Endothelial cell (in vitro differentiated cells): Measurements from ENCODE around the gene PANK1. TPM values are rescaled to one million over a fixed set of nuclear protein-coding genes. Genes with fewer than 3 reads are reported as not detected.

Experiments
- DNase-seq: peaks from one replicate; pipeline ENCODE4 v3.0.0; 2021; ENCODE audit warnings: low spot score
- H3K27ac Mint-ChIP-seq: one replicate; pipeline ENCODE4 v1.8.0; 2021; ENCODE audit warnings: mixed read lengths, inconsistent platforms; ENCODE audit not compliant: unreplicated experiment
- H3K27me3 Mint-ChIP-seq: one replicate; pipeline ENCODE4 v1.8.0; 2021; ENCODE audit warnings: mild to moderate bottlenecking, moderate library complexity, mixed read lengths, inconsistent platforms; ENCODE audit not compliant: unreplicated experiment
- H3K36me3 Mint-ChIP-seq: one replicate; pipeline ENCODE4 v1.8.0; 2021; ENCODE audit warnings: mild to moderate bottlenecking, low read depth, mixed read lengths, inconsistent platforms; ENCODE audit not compliant: unreplicated experiment
- H3K4me1 Mint-ChIP-seq: one replicate; pipeline ENCODE4 v1.8.0; 2021; ENCODE audit warnings: mild to moderate bottlenecking, mixed read lengths, inconsistent platforms; ENCODE audit not compliant: unreplicated experiment
- H3K4me3 Mint-ChIP-seq: one replicate; pipeline ENCODE4 v1.8.0; 2021; ENCODE audit warnings: mild to moderate bottlenecking, mixed read lengths, inconsistent platforms; ENCODE audit not compliant: unreplicated experiment
- H3K9me3 Mint-ChIP-seq: one replicate; pipeline ENCODE4 v1.8.0; 2021; ENCODE audit warnings: mixed read lengths, inconsistent platforms; ENCODE audit not compliant: unreplicated experiment
- total RNA-seq: library from RNA; stranded (reverse); fragmentation: NEBNext Ultra II Directional; extraction: Animal tissue kit (Norgen Biotek cat#: 25700); gene quantifications from one replicate; pipeline ENCODE4 v1.2.1, GENCODE V29; 2021; ENCODE audit not compliant: unreplicated experiment
- TF ChIP-seq, protein P1 (sequence below): fragments of 200-600 bp; sonication (generic); IDR thresholded peaks from one replicate; pipeline ENCODE4 v1.5.0; 2021; ENCODE audit warnings: antibody characterized with exemption; ENCODE audit not compliant: unreplicated experiment

The PANK1 gene
- total RNA-seq, 1 donor from 2014 or later, result 16.2 TPM

DNA sequence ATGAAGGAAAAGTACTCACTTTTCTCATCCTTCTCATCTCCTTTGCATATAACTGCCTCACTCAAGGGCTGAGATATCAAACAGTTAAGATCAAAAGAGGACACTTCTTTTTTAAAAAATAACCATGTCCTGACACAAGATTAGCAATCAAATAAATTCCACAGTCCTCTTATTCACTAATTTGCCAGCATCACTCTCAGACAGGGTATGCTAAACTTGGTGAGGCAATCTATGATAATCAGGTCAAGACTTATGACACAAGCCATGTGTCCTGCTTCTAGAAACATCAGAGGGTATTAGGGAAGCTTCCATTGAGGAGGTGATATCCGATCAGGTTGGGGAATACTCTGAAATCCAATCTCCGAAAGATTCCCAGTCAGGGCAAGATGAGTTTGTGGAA lies 10.4 kb downstream of the PANK1 start:
- no peaks in the 10 kb centered on the region for H3K27me3 Mint-ChIP-seq

DNA sequence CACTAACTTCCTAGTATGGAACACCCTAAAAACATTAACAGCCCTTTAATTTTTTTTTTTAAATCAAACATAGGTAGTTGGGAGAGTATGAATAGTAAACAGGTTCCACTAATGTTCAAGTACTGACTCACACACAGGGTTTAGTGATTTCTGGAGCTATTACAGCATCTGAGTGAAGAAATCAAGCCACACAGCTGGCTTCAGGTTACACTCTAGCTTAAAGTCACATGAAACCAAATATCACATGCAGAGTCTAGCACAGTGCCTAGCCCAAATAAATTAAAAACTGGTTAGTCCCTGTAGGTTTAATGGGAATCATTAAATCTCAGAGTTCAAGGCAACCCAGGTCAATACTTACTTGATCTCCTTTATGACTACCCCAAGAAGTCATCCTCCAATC lies 11.6 kb downstream of the PANK1 start:
- Mint-ChIP-seq H3K36me3 (peaks cover 4% of the 10 kb centered on the region), H3K4me3 (no peak overlapping the region), H3K27ac (no peak overlapping the region), H3K4me1 (no peaks in the 10 kb centered on the region), H3K27me3 (no peaks in the 10 kb centered on the region), H3K9me3 (no peaks in the 10 kb centered on the region)
- TF ChIP-seq, protein P1, sequence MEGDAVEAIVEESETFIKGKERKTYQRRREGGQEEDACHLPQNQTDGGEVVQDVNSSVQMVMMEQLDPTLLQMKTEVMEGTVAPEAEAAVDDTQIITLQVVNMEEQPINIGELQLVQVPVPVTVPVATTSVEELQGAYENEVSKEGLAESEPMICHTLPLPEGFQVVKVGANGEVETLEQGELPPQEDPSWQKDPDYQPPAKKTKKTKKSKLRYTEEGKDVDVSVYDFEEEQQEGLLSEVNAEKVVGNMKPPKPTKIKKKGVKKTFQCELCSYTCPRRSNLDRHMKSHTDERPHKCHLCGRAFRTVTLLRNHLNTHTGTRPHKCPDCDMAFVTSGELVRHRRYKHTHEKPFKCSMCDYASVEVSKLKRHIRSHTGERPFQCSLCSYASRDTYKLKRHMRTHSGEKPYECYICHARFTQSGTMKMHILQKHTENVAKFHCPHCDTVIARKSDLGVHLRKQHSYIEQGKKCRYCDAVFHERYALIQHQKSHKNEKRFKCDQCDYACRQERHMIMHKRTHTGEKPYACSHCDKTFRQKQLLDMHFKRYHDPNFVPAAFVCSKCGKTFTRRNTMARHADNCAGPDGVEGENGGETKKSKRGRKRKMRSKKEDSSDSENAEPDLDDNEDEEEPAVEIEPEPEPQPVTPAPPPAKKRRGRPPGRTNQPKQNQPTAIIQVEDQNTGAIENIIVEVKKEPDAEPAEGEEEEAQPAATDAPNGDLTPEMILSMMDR, result no peak
- no peak for DNase-seq

More for the DNA sequence above, 10.4 kb downstream of the PANK1 start:
- DNase-seq, result no peak
- TF ChIP-seq, protein P1, result no peak
- Mint-ChIP-seq H3K9me3 (no peaks in the 10 kb centered on the region), H3K4me3 (no peak overlapping the region), H3K27ac (no peak overlapping the region), H3K4me1 (no peaks in the 10 kb centered on the region), H3K36me3 (peaks cover 4% of the 10 kb centered on the region)

DNA sequence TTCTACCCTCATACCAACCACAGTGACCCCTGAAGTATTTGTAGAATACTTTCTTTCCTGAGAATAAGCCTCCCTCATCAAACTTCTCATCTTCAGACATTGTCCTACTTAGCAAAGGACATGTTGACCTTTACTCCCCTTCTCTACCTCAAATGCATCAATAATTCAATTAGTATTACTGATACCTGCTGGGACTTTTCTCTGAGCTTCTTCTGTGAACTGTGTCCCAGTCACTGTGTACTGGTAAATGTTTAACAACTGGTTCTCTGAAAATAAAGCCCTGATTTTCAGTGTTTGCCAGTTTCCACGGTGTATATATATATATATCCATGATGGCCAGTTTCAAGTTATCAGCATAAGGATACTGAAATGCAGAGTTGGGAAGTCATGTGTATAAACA lies 12.2 kb downstream of the PANK1 start:
- no peak overlapping the region for H3K4me3 Mint-ChIP-seq
- DNase-seq, result no peak
- H3K27ac Mint-ChIP-seq, result no peak overlapping the region
- TF ChIP-seq, protein P1, result no peak
- peaks cover 4% of the 10 kb centered on the region for H3K36me3 Mint-ChIP-seq
- H3K27me3 Mint-ChIP-seq, result no peaks in the 10 kb centered on the region
- no peaks in the 10 kb centered on the region for H3K4me1 Mint-ChIP-seq
- no peaks in the 10 kb centered on the region for H3K9me3 Mint-ChIP-seq

DNA sequence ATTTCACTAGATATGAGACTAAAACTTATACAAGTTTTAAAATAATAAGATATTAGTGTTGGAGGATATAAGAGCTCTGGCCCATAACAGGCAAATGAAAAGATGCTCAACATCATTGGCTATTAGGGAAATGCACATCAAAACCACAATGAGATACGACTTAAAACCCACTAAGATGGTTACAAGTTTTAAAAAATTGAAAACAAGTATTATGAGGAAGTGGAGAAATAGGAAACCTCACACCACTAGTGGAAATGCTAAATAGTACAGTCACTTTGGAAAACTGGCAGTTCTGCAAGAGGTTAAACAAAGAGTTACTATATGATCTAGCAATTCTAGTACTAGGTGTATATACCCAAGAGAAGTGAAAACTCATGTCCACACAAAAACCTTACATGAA lies 17.2 kb downstream of the PANK1 start:
- no peaks in the 10 kb centered on the region for H3K27me3 Mint-ChIP-seq
- no peak overlapping the region for H3K27ac Mint-ChIP-seq
- TF ChIP-seq, protein P1, result no peak
- H3K4me3 Mint-ChIP-seq, result no peak overlapping the region
- H3K36me3 Mint-ChIP-seq, result no peaks in the 10 kb centered on the region
- H3K4me1 Mint-ChIP-seq, result no peaks in the 10 kb centered on the region
- DNase-seq, result no peak
- no peaks in the 10 kb centered on the region for H3K9me3 Mint-ChIP-seq

DNA sequence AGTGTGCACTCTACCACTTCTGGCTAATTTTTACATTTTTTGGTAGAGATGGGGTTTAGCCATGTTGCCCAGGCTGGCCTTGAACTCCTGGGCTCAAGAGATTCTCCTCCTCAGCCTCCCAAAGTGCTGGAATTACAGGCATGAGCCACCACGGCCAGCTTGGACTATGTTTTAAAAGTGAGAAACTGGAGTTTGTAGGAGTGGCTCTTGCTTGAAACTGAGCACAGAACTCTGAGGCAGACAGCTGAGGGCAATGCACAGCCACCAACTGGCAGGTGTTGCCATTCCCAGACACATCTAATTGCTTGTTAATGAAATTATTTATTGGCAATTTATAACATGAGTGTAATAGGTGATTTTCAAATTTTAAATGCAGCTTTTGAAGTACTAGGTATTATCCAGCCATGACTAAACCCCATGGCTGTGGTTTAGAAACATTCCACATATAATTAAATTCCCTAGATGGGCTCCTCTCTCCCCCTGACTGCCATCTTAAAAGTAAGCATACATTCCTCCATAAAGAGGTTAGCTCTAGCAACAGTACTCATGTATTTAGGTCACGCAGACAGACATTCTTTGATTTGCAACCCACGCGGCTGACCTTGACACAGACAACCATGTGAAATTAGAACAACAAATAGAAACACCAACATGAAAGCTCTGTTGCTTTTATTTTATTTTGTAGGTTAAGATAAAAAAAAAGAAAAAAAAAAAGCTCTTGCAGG lies 19.8 kb downstream of the PANK1 start:
- peaks cover 5% of the 10 kb centered on the region for H3K9me3 Mint-ChIP-seq
- DNase-seq, result no peak
- peak overlapping the region; percentile 15 for H3K27ac Mint-ChIP-seq
- TF ChIP-seq, protein P1, result no peak
- H3K4me1 Mint-ChIP-seq, result no peaks in the 10 kb centered on the region
- peaks cover 6% of the 10 kb centered on the region for H3K36me3 Mint-ChIP-seq
- H3K4me3 Mint-ChIP-seq, result no peak overlapping the region
- no peaks in the 10 kb centered on the region for H3K27me3 Mint-ChIP-seq
